Head of caudate nucleus (tissue), 42 donors: ENCODE data around the gene EML6.

Experiments
- DNase-seq, 42 donors: peaks; one replicate each; pipeline versions ENCODE4 v3.0.0 to v3.0.0-alpha.2; 2020 to 2021; ENCODE audit warnings: mixed read lengths in 7 of 42
- intact Hi-C: fragments of 100-400 bp; cut with DNase I; formaldehyde crosslinking; loops from one replicate; pipeline ENCODE4 v1.15.0; 2022

Gene EML6

GRCh38 chr2:54946220-54946805, 222.9 kb downstream of the EML6 start:
- intact Hi-C loops: loop anchor here (10.0 kb wide), 1 partner anchor 58 kb away; no protein-coding TSS in a partner anchor
- peak in 12 of 42 donors; percentile 16 to 60 (median 46) for DNase-seq

- peak in 38 of 42 donors; percentile 42 to 88 (median 66) for DNase-seq
- intact Hi-C loops: loop anchor here (10.0 kb wide), 1 partner anchor 58 kb away; no protein-coding TSS in a partner anchor
These were observed 223.7 kb downstream of the EML6 start for GRCh38 chr2:54947136-54947535.

GRCh38 chr2:54947646-54948045, 224.2 kb downstream of the EML6 start:
- intact Hi-C loops: loop anchor here (10.0 kb wide), 1 partner anchor 57 kb away; no protein-coding TSS in a partner anchor
- DNase-seq: peak in 26 of 42 donors; percentile 37 to 77 (median 55)

- intact Hi-C loops: loop anchor here (10.0 kb wide), 1 partner anchor 57 kb away; no protein-coding TSS in a partner anchor
- DNase-seq: peak in 1 of 42 donors; percentile 33
These were observed 224.7 kb downstream of the EML6 start for GRCh38 chr2:54948120-54948519.

GRCh38 chr2:54949431-54949830, 226.0 kb downstream of the EML6 start:
- intact Hi-C loops: loop anchor here (10.0 kb wide), 1 partner anchor 55 kb away; no protein-coding TSS in a partner anchor
- no peak for DNase-seq

- no peak for DNase-seq
- intact Hi-C loops: no loop called here
These were observed 227.3 kb downstream of the EML6 start for GRCh38 chr2:54950811-54951210.

- intact Hi-C loops: no loop called here
- no peak for DNase-seq
These were observed 229.0 kb downstream of the EML6 start for GRCh38 chr2:54952425-54952824.

- DNase-seq: no peak
- intact Hi-C loops: no loop called here
These were observed 229.6 kb downstream of the EML6 start for GRCh38 chr2:54952978-54953456.

GRCh38 chr2:54954158-54954557, 230.7 kb downstream of the EML6 start:
- no peak for DNase-seq
- intact Hi-C loops: no loop called here

GRCh38 chr2:54954705-54955357, 231.4 kb downstream of the EML6 start:
- intact Hi-C loops: no loop called here
- peak in 40 of 42 donors; percentile 53 to 95 (median 78) for DNase-seq

GRCh38 chr2:54955358-54956110, 232.1 kb downstream of the EML6 start:
- intact Hi-C loops: no loop called here

GRCh38 chr2:54956111-54956627, 232.7 kb downstream of the EML6 start:
- no peak for DNase-seq
- intact Hi-C loops: no loop called here

More at GRCh38 chr2:54955358-54956110, 232.1 kb downstream of the EML6 start:
- peak in 1 of 42 donors; percentile 36 for DNase-seq

GRCh38 chr2:54957321-54957999, 234.0 kb downstream of the EML6 start:
- intact Hi-C loops: no loop called here
- DNase-seq: peak in 1 of 42 donors; percentile 37

GRCh38 chr2:54958717-54959371, 235.4 kb downstream of the EML6 start:
- intact Hi-C loops: no loop called here
- peak in 5 of 42 donors; percentile 22 to 56 (median 30) for DNase-seq

- no peak for DNase-seq
- intact Hi-C loops: no loop called here
These were observed 236.7 kb downstream of the EML6 start for GRCh38 chr2:54960164-54960563.

- no peak for DNase-seq
- intact Hi-C loops: no loop called here
These were observed 239.0 kb downstream of the EML6 start for GRCh38 chr2:54962511-54962910.

- intact Hi-C loops: no loop called here
- DNase-seq: no peak
These were observed 239.5 kb downstream of the EML6 start for GRCh38 chr2:54962935-54963440.

- DNase-seq: no peak
These were observed 240.0 kb downstream of the EML6 start for GRCh38 chr2:54963476-54963875.

More at GRCh38 chr2:54963476-54963875, 240.0 kb downstream of the EML6 start:
- intact Hi-C loops: no loop called here
